Right cardiac atrium (tissue), 5 donors: ENCODE measurements around the gene TPMT. TPM values are rescaled to one million over a fixed set of nuclear protein-coding genes. Genes with fewer than 3 reads are reported as not detected.

Experiments used
- ATAC-seq, 2 donors: fragments of 200-7000 bp; cut with Tn5 transposase; one replicate each; pipeline versions ENCODE4 v1.8.0 to v1.9.1; 2020; ENCODE audit warnings: moderate library complexity in 2 of 2, mild to moderate bottlenecking in 1 of 2
- DNase-seq, 3 donors: peaks; one replicate each; pipeline ENCODE4 v3.0.0-alpha.2; 2020
- H3K27ac ChIP-seq: one replicate; pipeline ENCODE4 v1.5.1; 2013; ENCODE audit warnings: mild to moderate bottlenecking, low read length, control low read depth, moderate library complexity
- H3K27me3 ChIP-seq: one replicate; pipeline ENCODE4 v1.6.1; 2013; ENCODE audit not compliant: control insufficient read depth, insufficient read depth
- H3K4me1 ChIP-seq: one replicate; pipeline ENCODE4 v1.6.1; 2013; ENCODE audit warnings: low read length; ENCODE audit not compliant: control insufficient read depth, insufficient read depth
- H3K4me3 ChIP-seq: one replicate; pipeline ENCODE4 v1.5.1; 2013; ENCODE audit warnings: low read length, control low read depth
- H3K9me3 ChIP-seq: one replicate; pipeline ENCODE4 v1.6.1; 2013; ENCODE audit warnings: low read length; ENCODE audit not compliant: control insufficient read depth
- WGBS: extraction: QIAGEN DNeasy Blood & Tissue Kit; methylation state at CpG from one replicate; pipeline ENCODE4 v1.1.7; 2013; 5-methylcytosine and 5-hydroxymethylcytosine counted together
- intact Hi-C, 4 donors: fragments of 100-400 bp; cut with DNase I; formaldehyde crosslinking; loops; one replicate each; pipeline versions ENCODE4 v1.11.0 to v1.14.0; 2022 to 2023
- long read RNA-seq, 4 donors: library from polyadenylated mRNA; unstranded; transcript quantifications; one replicate each; pipeline ENCODE4 v2.0.0, GENCODE V29; 2020 to 2021
- polyA plus RNA-seq: library from polyadenylated mRNA; stranded (reverse); fragments of 200-250 nt; gene quantifications from one replicate; pipeline ENCODE4 v1.2.3, GENCODE V29; 2013
- total RNA-seq, 4 donors: library from RNA; stranded (reverse); fragmentation: NEBNext Ultra II Directional; extraction: Animal tissue kit (Norgen Biotek cat#: 25700); gene quantifications; one replicate each; pipeline ENCODE4 v1.2.1, GENCODE V29; 2021
- donor health status: healthy with polysubstance abuse.
- donor health status: DM: no; HTN: yes; CAD: no.
- donor health status: DM: no; HTN: no; CAD: no.
- donor health status: DM: no; HTN: yes; CAD: no; lungs with severe emphysema.
- donor health status: DM: yes; HTN: yes; CAD: no.

TPMT gene
- total RNA-seq (10 to 100 TPM; 12.3 to 16.5 (median 13.5) TPM), polyA plus RNA-seq (18.1 TPM)
- long read RNA-seq, donor 1, transcript TPMT-201 (9 exons, 3,181 nt), result major isoform, 33 of 46 reads
- long read RNA-seq, donor 1, partial matches to known transcripts, result 2 of 46 reads
- long read RNA-seq, donor 1, other reads (novel, unspliced or antisense), result 11 of 46 reads
- long read RNA-seq, donor 2, transcript TPMT-201 (9 exons, 3,181 nt), result major isoform, 22 of 30 reads
- long read RNA-seq, donor 2, partial matches to known transcripts, result 0 of 30 reads
- long read RNA-seq, donor 2, other reads (novel, unspliced or antisense), result 8 of 30 reads
- long read RNA-seq, donor 3, transcript TPMT-201 (9 exons, 3,181 nt), result major isoform, 111 of 156 reads
- long read RNA-seq, donor 3, partial matches to known transcripts, result 7 of 156 reads
- long read RNA-seq, donor 3, other reads (novel, unspliced or antisense), result 38 of 156 reads
- long read RNA-seq, donor 4, transcript TPMT-201 (9 exons, 3,181 nt), result major isoform, 29 of 35 reads
- long read RNA-seq, donor 4, partial matches to known transcripts, result 1 of 35 reads
- long read RNA-seq, donor 4, other reads (novel, unspliced or antisense), result 5 of 35 reads

DNA sequence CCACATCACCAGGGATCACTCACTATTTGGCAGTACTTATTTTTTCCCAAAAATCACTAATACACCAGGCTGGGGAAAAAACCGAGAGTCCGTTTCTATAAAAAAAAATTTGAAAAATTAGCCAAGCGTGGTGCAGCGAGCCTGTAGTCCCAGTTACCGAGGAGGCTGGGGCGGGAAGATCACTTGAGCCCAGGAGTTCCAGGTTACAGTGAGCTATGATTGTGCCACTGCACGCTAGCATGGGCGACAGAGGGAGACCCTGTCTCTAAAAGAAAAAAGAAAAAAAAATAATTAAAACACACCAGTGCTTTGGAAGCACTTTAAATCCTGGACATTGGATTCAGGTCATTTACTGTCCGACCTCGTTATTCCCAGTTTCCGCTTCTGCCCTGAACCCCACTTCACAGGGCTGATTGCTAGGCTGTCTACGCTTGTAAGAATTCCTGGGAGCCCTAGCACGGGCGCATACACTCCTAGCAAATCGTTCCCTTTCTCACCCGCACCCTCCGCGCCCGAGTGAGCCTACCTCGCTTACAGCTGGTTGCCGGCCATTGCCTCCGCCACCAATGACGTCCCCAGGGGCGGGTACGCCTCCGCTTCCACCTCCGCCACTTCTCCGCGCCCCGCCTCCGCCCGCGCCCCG, at the start of gene TPMT:
Gene TPMT, minus strand, starts transcription at position 571 of the 643 bp plus-strand sequence. CDS start 5,950 bp downstream, outside the sequence.
- H3K27me3 ChIP-seq, result no peaks in the 10 kb centered on the region
- under 1% methylated on average over 34 of the region's 34 CpGs for WGBS
- peak in 1 of 2 donors; percentile 16 for ATAC-seq
- peaks cover 3% of the 10 kb centered on the region for H3K4me1 ChIP-seq
- DNase-seq, result peak in 2 of 3 donors; percentile 23 to 66
- intact Hi-C loops, result no loop called here
- peak within 1 kb of the TSS; percentile 85 for H3K27ac ChIP-seq
- peak within 1 kb of the TSS; percentile 92 for H3K4me3 ChIP-seq
- H3K9me3 ChIP-seq, result no peaks in the 10 kb centered on the region

DNA sequence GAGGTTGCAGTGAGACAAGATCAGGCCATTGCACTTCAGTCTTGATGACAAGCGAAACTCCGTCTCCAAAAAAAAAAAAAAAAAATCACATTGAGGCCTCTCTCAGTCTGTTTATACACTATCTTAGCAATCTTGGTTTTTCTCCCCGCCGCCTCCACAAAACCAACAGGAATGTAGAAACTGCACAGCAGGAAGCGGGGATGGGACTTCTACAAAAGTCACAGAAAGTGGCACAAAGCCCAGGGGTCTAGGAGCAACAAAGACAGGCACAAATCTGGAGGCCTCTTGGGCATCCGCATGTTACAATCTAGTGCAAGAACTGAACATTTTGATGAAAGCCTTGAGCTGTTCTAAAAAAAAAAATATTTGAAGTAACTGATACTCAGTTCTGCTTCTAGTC, 48.9 kb upstream of the TPMT start:
- Histone ChIP-seq H3K4me3 (no peak overlapping the region), H3K4me1 (peaks cover 2% of the 10 kb centered on the region), H3K27ac (no peak overlapping the region), H3K27me3 (no peaks in the 10 kb centered on the region), H3K9me3 (no peaks in the 10 kb centered on the region)
- intact Hi-C loops, result no loop called here
- ATAC-seq, result no peak
- whole genome bisulfite sequencing, result 86% methylated on average over 6 of the region's 6 CpGs
- DNase-seq, result no peak

DNA sequence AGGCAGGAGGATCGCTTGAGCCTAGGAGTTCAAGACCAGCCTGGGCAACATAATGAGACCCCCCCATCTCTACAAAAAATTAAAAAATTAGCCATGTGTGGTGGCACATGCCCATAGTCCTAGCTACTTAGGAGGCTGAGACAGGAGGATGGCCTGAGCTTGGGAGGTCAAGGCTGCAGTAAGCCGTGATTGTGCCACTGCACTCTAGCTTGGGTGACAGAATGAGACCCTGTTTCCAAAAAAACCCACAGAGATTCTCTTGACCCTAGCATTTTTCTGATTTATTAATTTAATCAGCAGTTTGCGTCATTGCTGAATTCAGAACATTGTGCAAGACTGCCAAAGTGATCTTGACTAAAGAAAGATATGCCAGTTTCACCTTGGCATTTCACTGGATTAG, 37.1 kb upstream of the TPMT start:
- ATAC-seq, result no peak
- Histone ChIP-seq H3K27ac (no peak overlapping the region), H3K4me1 (no peaks in the 10 kb centered on the region), H3K4me3 (no peak overlapping the region), H3K27me3 (no peaks in the 10 kb centered on the region), H3K9me3 (no peaks in the 10 kb centered on the region)
- WGBS, result 96% methylated on average over 3 of the region's 3 CpGs
- intact Hi-C loops, result no loop called here
- no peak for DNase-seq

- H3K4me3 ChIP-seq, result no peak overlapping the region
- no peak for DNase-seq
- intact Hi-C loops, result no loop called here
- no peak overlapping the region for H3K27ac ChIP-seq
- peaks cover 1% of the 10 kb centered on the region for H3K4me1 ChIP-seq
- H3K9me3 ChIP-seq, result no peaks in the 10 kb centered on the region
- 94% methylated on average over 2 of the region's 2 CpGs for WGBS
- ATAC-seq, result no peak
- H3K27me3 ChIP-seq, result no peaks in the 10 kb centered on the region
Measured at GRCh38 chr6:18189196-18189595, 34.3 kb upstream of the TPMT start.

- intact Hi-C loops, result no loop called here
- H3K4me3 ChIP-seq, result no peak overlapping the region
- no peak for DNase-seq
- no peaks in the 10 kb centered on the region for H3K27me3 ChIP-seq
- ATAC-seq, result no peak
- H3K4me1 ChIP-seq, result peaks cover 1% of the 10 kb centered on the region
- 93% methylated on average over 10 of the region's 10 CpGs for WGBS
- no peak overlapping the region for H3K27ac ChIP-seq
- H3K9me3 ChIP-seq, result no peaks in the 10 kb centered on the region
Measured at GRCh38 chr6:18187701-18188100, 32.8 kb upstream of the TPMT start.

DNA sequence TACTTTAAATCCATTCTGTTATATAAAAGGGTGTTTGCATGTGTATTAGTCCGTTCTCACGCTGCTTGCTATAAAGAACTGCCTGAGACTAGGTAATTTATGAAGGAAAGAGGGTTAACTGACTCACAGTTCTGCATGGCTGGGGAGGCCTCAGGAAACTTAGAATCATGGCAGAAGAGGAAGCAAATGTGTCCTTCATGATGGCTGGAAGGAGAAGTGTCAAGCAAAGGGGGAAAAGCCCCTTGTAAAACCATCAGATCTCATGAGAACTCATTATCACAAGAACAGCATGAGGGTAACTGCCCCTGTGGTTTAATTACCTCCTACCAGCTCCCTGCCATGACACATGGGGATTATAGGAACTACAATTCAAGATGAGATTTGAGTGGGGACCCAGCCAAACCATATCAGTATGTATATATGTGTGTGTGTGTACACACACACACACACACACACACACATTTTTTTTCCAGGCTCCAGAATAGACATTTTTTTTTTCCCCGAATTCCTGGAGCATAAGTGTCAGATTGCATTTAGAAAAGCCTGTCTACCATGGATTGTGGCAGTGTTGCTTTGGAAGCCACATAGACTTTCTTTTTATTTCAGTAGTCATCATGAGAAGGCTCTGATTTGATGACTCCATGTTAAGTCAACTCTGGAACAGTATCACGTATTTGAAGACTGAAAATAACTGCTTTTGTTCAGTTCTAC, 31.8 kb upstream of the TPMT start:
- Histone ChIP-seq H3K9me3 (no peaks in the 10 kb centered on the region), H3K27ac (no peak overlapping the region), H3K27me3 (no peaks in the 10 kb centered on the region), H3K4me3 (no peak overlapping the region), H3K4me1 (peaks cover 1% of the 10 kb centered on the region)
- whole genome bisulfite sequencing, result 91% methylated on average over 4 of the region's 4 CpGs
- ATAC-seq (no peak), DNase-seq (no peak)
- intact Hi-C loops, result no loop called here

DNA sequence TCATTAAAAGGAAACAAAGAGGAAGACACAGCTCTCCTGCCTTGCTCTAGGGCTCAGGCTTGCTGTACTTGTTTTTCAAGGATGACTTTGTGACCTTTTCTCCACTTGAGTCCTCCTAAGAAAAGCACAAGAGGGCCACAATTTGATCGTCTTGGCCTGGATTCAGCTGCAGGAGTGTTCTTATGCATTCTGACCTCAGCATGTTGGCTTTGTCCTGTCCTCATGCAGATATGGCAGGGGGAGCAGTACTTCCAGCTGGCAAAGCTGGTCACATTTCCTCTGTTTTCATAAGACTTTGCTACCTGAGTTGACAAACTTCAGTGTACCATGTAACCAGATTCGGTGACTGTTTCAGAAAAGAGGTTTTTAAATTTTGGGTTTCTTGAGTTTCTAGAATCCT, 31.2 kb upstream of the TPMT start:
- H3K9me3 ChIP-seq, result no peaks in the 10 kb centered on the region
- no peak overlapping the region for H3K27ac ChIP-seq
- H3K4me3 ChIP-seq, result no peak overlapping the region
- no peak for ATAC-seq
- 65% methylated on average over 2 of the region's 2 CpGs for WGBS
- no peak for DNase-seq
- no peaks in the 10 kb centered on the region for H3K27me3 ChIP-seq
- intact Hi-C loops, result no loop called here
- peaks cover 1% of the 10 kb centered on the region for H3K4me1 ChIP-seq

- no peak overlapping the region for H3K4me3 ChIP-seq
- no peaks in the 10 kb centered on the region for H3K27me3 ChIP-seq
- no peaks in the 10 kb centered on the region for H3K9me3 ChIP-seq
- peaks cover 1% of the 10 kb centered on the region for H3K4me1 ChIP-seq
- DNase-seq (no peak), ATAC-seq (no peak)
- H3K27ac ChIP-seq, result no peak overlapping the region
- WGBS, result 54% methylated on average over 1 of the region's 1 CpG
- intact Hi-C loops, result no loop called here
Measured at GRCh38 chr6:18185624-18186023, 30.7 kb upstream of the TPMT start.

DNA sequence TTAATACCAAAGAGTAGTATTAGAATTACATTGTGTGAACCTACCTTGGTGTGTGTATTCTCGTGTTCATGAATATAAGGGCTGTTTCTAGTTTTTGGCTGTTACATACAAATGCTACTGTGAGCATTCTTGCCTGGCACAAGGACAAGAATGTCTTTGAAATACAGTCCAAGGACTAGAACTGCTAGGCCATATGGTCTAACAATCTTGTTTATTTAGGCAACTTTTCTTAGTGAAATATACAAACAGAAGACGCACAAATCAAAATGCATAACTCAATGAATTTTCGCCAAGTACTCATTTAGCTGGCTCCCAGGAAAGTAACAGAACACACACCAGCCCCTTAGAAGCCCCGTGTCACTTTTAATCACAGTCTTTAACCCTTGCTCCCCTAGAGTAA, 28.9 kb upstream of the TPMT start:
- DNase-seq (no peak), ATAC-seq (no peak)
- intact Hi-C loops, result no loop called here
- H3K9me3 ChIP-seq, result no peaks in the 10 kb centered on the region
- H3K27ac ChIP-seq, result no peak overlapping the region
- peaks cover 1% of the 10 kb centered on the region for H3K4me1 ChIP-seq
- no peaks in the 10 kb centered on the region for H3K27me3 ChIP-seq
- H3K4me3 ChIP-seq, result no peak overlapping the region
- WGBS, result 62% methylated on average over 4 of the region's 4 CpGs

GRCh38 chr6:18182568-18182967, 27.7 kb upstream of the TPMT start:
- H3K9me3 ChIP-seq, result no peaks in the 10 kb centered on the region
- ATAC-seq, result no peak
- H3K27ac ChIP-seq, result no peak overlapping the region
- intact Hi-C loops, result no loop called here
- no peaks in the 10 kb centered on the region for H3K27me3 ChIP-seq
- H3K4me3 ChIP-seq, result no peak overlapping the region
- DNase-seq, result no peak
- H3K4me1 ChIP-seq, result peaks cover 1% of the 10 kb centered on the region
- 76% methylated on average over 4 of the region's 4 CpGs for WGBS
